ENCODE measurements around the gene TPMT. TPM values are rescaled to one million over a fixed set of nuclear protein-coding genes. Genes with fewer than 3 reads are reported as not detected.

The TPMT gene
- total RNA-seq (1 to 10 TPM; 7.7 to 8.6 TPM), polyA plus RNA-seq (10 to 100 TPM; 10.8 to 17.7 (median 14.9) TPM), total RNA-seq (7.4 to 21.3 (median 12.3) reads per million in 6 experiments)

- POLR2A ChIA-PET: interaction anchor here (0.5 to 1.6 kb wide), 6 partner anchors 73 to 501 kb away, joined by 3 to 5 read pairs (median 4); partner anchors contain the start of gene RNF144B
- peak within 1 kb of the TSS; percentile 92 to 99 (median 98) for H3K27ac Mint-ChIP-seq
- DNase-seq (peak in 1 of 10 donors; percentile 0), ATAC-seq (peak; percentile 65 to 71)
- H3K4me1 Mint-ChIP-seq: peaks cover 18 to 44% (median 37%) of the 10 kb centered on the region in 4 donors
- H3K9me3 Mint-ChIP-seq: no peaks in the 10 kb centered on the region
- H3K27me3 Mint-ChIP-seq: no peaks in the 10 kb centered on the region
- H3K36me3 Mint-ChIP-seq: peaks cover 0 to 13% (median 3%) of the 10 kb centered on the region in 3 donors
- H3K4me3 Mint-ChIP-seq: peak within 1 kb of the TSS; percentile 97 to 99 (median 98)
Observed at GRCh38 chr6:18154507-18155149, at the start of gene TPMT. Gene TPMT, minus strand, starts transcription at chr6:18155077. Its CDS starts 5,950 bp downstream, at chr6:18149127.

GRCh38 chr6:18203786-18204185 is 48.9 kb upstream of the TPMT start:
- peaks cover 0 to 2% (median 0%) of the 10 kb centered on the region in 4 donors for H3K4me1 Mint-ChIP-seq
- DNase-seq (no peak), ATAC-seq (no peak)
- H3K36me3 Mint-ChIP-seq: peaks cover 0 to 76% (median 40%) of the 10 kb centered on the region in 3 donors
- POLR2A ChIA-PET: no interaction called here
- no peak overlapping the region for H3K27ac Mint-ChIP-seq
- H3K4me3 Mint-ChIP-seq: no peak overlapping the region
- H3K9me3 Mint-ChIP-seq: no peaks in the 10 kb centered on the region
- no peaks in the 10 kb centered on the region for H3K27me3 Mint-ChIP-seq

- H3K9me3 Mint-ChIP-seq: no peaks in the 10 kb centered on the region
- POLR2A ChIA-PET: no interaction called here
- no peak for DNase-seq
- no peak for ATAC-seq
- peaks cover 0 to 64% (median 36%) of the 10 kb centered on the region in 3 donors for H3K36me3 Mint-ChIP-seq
- peaks cover 0 to under 1% (median 0%) of the 10 kb centered on the region in 4 donors for H3K4me1 Mint-ChIP-seq
- H3K27me3 Mint-ChIP-seq: no peaks in the 10 kb centered on the region
- H3K27ac Mint-ChIP-seq: no peak overlapping the region
- H3K4me3 Mint-ChIP-seq: no peak overlapping the region
Observed at GRCh38 chr6:18192026-18192425, 37.1 kb upstream of the TPMT start.

- POLR2A ChIA-PET: no interaction called here
- H3K4me3 Mint-ChIP-seq: no peak overlapping the region
- peaks cover 0 to 14% (median 1%) of the 10 kb centered on the region in 4 donors for H3K4me1 Mint-ChIP-seq
- DNase-seq (no peak), ATAC-seq (no peak)
- no peaks in the 10 kb centered on the region for H3K9me3 Mint-ChIP-seq
- H3K36me3 Mint-ChIP-seq: peaks cover 0 to 67% (median 49%) of the 10 kb centered on the region in 3 donors
- H3K27ac Mint-ChIP-seq: no peak overlapping the region
- H3K27me3 Mint-ChIP-seq: no peaks in the 10 kb centered on the region
Observed at GRCh38 chr6:18189196-18189595, 34.3 kb upstream of the TPMT start.

GRCh38 chr6:18187701-18188100 is 32.8 kb upstream of the TPMT start:
- Mint-ChIP-seq H3K36me3 (peaks cover 6 to 72% (median 56%) of the 10 kb centered on the region in 3 donors), H3K4me1 (peaks cover 0 to 14% (median 1%) of the 10 kb centered on the region in 4 donors), H3K27ac (no peak overlapping the region), H3K27me3 (no peaks in the 10 kb centered on the region), H3K9me3 (no peaks in the 10 kb centered on the region), H3K4me3 (no peak overlapping the region)
- DNase-seq (no peak), ATAC-seq (no peak)
- POLR2A ChIA-PET: no interaction called here

- H3K4me3 Mint-ChIP-seq: no peak overlapping the region
- DNase-seq (no peak), ATAC-seq (no peak)
- no peak overlapping the region for H3K27ac Mint-ChIP-seq
- H3K4me1 Mint-ChIP-seq: peaks cover 0 to 14% (median 1%) of the 10 kb centered on the region in 4 donors
- POLR2A ChIA-PET: no interaction called here
- no peaks in the 10 kb centered on the region for H3K9me3 Mint-ChIP-seq
- peaks cover 9 to 76% (median 50%) of the 10 kb centered on the region in 3 donors for H3K36me3 Mint-ChIP-seq
- no peaks in the 10 kb centered on the region for H3K27me3 Mint-ChIP-seq
Observed at GRCh38 chr6:18186540-18187250, 31.8 kb upstream of the TPMT start.

DNA sequence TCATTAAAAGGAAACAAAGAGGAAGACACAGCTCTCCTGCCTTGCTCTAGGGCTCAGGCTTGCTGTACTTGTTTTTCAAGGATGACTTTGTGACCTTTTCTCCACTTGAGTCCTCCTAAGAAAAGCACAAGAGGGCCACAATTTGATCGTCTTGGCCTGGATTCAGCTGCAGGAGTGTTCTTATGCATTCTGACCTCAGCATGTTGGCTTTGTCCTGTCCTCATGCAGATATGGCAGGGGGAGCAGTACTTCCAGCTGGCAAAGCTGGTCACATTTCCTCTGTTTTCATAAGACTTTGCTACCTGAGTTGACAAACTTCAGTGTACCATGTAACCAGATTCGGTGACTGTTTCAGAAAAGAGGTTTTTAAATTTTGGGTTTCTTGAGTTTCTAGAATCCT is 31.2 kb upstream of the TPMT start:
- Mint-ChIP-seq H3K27ac (no peak overlapping the region), H3K9me3 (no peaks in the 10 kb centered on the region), H3K36me3 (peaks cover 12 to 76% (median 45%) of the 10 kb centered on the region in 3 donors), H3K4me3 (no peak overlapping the region), H3K4me1 (peaks cover 0 to 15% (median 1%) of the 10 kb centered on the region in 4 donors), H3K27me3 (no peaks in the 10 kb centered on the region)
- no peak for DNase-seq
- POLR2A ChIA-PET: no interaction called here
- no peak for ATAC-seq

- Mint-ChIP-seq H3K4me1 (peaks cover 0 to 19% (median 1%) of the 10 kb centered on the region in 4 donors), H3K9me3 (no peaks in the 10 kb centered on the region), H3K27me3 (no peaks in the 10 kb centered on the region), H3K27ac (no peak overlapping the region), H3K4me3 (no peak overlapping the region), H3K36me3 (peaks cover 12 to 77% (median 47%) of the 10 kb centered on the region in 3 donors)
- ATAC-seq: no peak
- POLR2A ChIA-PET: no interaction called here
- DNase-seq: no peak
Observed at GRCh38 chr6:18185624-18186023, 30.7 kb upstream of the TPMT start.

DNA sequence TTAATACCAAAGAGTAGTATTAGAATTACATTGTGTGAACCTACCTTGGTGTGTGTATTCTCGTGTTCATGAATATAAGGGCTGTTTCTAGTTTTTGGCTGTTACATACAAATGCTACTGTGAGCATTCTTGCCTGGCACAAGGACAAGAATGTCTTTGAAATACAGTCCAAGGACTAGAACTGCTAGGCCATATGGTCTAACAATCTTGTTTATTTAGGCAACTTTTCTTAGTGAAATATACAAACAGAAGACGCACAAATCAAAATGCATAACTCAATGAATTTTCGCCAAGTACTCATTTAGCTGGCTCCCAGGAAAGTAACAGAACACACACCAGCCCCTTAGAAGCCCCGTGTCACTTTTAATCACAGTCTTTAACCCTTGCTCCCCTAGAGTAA is 28.9 kb upstream of the TPMT start:
- H3K4me1 Mint-ChIP-seq: peaks cover 3 to 33% (median 4%) of the 10 kb centered on the region in 4 donors
- DNase-seq (no peak), ATAC-seq (no peak)
- H3K9me3 Mint-ChIP-seq: no peaks in the 10 kb centered on the region
- H3K27me3 Mint-ChIP-seq: no peaks in the 10 kb centered on the region
- no peak overlapping the region for H3K4me3 Mint-ChIP-seq
- H3K36me3 Mint-ChIP-seq: peaks cover 12 to 73% (median 57%) of the 10 kb centered on the region in 3 donors
- H3K27ac Mint-ChIP-seq: no peak overlapping the region
- POLR2A ChIA-PET: interaction anchor here (0.6 kb wide), 1 partner anchor 21 kb away, joined by 3 read pairs; no protein-coding TSS in a partner anchor

DNA sequence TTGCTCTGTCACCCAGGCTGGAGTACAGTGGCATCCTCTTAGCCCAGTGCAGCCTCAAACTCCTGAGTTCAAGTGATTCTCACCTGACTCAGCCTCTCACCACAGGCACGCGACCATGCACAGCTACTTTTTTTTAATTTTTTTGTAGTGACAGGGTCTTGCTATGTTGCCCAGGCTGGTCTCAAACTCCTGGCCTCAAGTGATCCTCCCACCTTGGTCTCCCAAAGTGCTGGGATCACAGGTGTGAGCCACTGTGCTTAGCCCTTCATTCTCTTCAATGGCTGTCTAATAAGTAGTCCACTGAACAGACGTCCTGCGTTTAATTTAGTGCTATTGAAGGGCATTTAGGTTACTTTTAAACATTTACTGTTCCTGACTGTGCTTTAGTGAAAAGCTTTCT is 27.7 kb upstream of the TPMT start:
- no peaks in the 10 kb centered on the region for H3K9me3 Mint-ChIP-seq
- POLR2A ChIA-PET: no interaction called here
- H3K36me3 Mint-ChIP-seq: peaks cover 12 to 74% (median 54%) of the 10 kb centered on the region in 3 donors
- H3K4me3 Mint-ChIP-seq: no peak overlapping the region
- DNase-seq: no peak
- H3K27me3 Mint-ChIP-seq: no peaks in the 10 kb centered on the region
- no peak for ATAC-seq
- H3K27ac Mint-ChIP-seq: peak overlapping the region in 1 of 10 donors; percentile 21
- peaks cover 6 to 38% (median 6%) of the 10 kb centered on the region in 4 donors for H3K4me1 Mint-ChIP-seq

- Mint-ChIP-seq H3K27me3 (no peaks in the 10 kb centered on the region), H3K27ac (peak overlapping the region in 4 of 10 donors; percentile 16 to 84 (median 36)), H3K9me3 (peaks cover 0 to 11% (median 0%) of the 10 kb centered on the region in 9 donors), H3K36me3 (peaks cover 31 to 77% (median 54%) of the 10 kb centered on the region in 3 donors), H3K4me1 (peaks cover 4 to 38% (median 20%) of the 10 kb centered on the region in 4 donors), H3K4me3 (no peak overlapping the region)
- POLR2A ChIA-PET: interaction anchor here (0.6 to 0.7 kb wide), 2 partner anchors 24 to 56 kb away, joined by 3 to 5 read pairs; no protein-coding TSS in a partner anchor
- ATAC-seq: no peak
- no peak for DNase-seq
Observed at GRCh38 chr6:18179770-18180356, 25.0 kb upstream of the TPMT start.

DNA sequence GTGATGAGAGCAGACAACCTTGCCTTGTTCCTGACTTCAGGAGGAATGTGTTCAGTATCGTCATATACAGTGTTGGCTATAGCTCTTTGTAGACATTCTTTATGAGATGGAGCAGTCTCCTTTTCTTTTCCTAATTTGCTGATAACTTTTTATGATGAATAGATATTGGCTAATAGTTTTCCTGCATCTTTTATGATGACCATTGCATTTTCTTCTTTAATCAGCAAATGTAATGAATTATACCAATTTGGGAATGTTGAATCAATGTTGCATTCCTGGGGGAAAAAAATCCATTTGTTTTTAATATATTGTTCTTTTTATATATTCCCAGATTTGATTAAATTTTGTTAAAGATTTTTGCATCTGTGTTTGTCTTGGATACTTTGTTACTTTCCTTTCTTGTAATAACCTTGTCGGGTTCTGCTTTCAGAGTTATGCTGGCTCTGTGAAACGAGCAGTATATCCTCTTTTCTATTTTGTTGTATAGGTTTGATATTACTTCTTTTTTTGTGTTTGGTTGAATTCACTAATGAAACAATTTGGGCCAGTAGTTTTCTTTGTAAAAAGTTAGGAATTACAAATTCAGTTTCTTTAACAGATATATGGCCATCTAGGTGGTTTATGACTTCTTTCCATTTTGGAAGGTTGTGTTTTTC is 24.2 kb upstream of the TPMT start:
- peaks cover 0 to 11% (median 0%) of the 10 kb centered on the region in 9 donors for H3K9me3 Mint-ChIP-seq
- POLR2A ChIA-PET: interaction anchor here (0.6 kb wide), 1 partner anchor 23 kb away, joined by 5 read pairs; no protein-coding TSS in a partner anchor
- DNase-seq: no peak
- peaks cover 39 to 81% (median 59%) of the 10 kb centered on the region in 3 donors for H3K36me3 Mint-ChIP-seq
- no peak for ATAC-seq
- no peak overlapping the region for H3K4me3 Mint-ChIP-seq
- peak overlapping the region in 3 of 10 donors; percentile 33 to 84 (median 36) for H3K27ac Mint-ChIP-seq
- peaks cover 4 to 38% (median 20%) of the 10 kb centered on the region in 4 donors for H3K4me1 Mint-ChIP-seq
- no peaks in the 10 kb centered on the region for H3K27me3 Mint-ChIP-seq

Data from naive thymus-derived CD8-positive, alpha-beta T cell (primary cell).